HepG2 (cell line): ENCODE data around the gene KRTAP10-4.

Experiments
- SIN3B ChIP-seq: fragments of 150-350 bp; IDR thresholded peaks from 2 replicates; pipeline ENCODE4 v1.6.1; 2014; ENCODE audit warnings: low read length
- ZNF12 ChIP-seq: sonication (generic); formaldehyde crosslinking; IDR thresholded peaks from 2 replicates; pipeline ENCODE4 v1.5.0; 2020; ENCODE audit warnings: missing genetic modification reagents
- ZNF589 ChIP-seq: sonication (generic); formaldehyde crosslinking; conservative IDR thresholded peaks from 2 replicates; pipeline ENCODE4 v1.8.0; 2022; ENCODE audit warnings: mild to moderate bottlenecking, moderate library complexity, missing genetic modification reagents
- TF ChIP-seq, protein P1 (sequence below), 2 experiments: IDR thresholded peaks; 2 replicates each; pipeline ENCODE4 v1.6.1; 2011 to 2012; ENCODE audit warnings: low read length in 2 of 2, borderline replicate concordance in 1 of 2, low read depth in 1 of 2, mild to moderate bottlenecking in 1 of 2, moderate library complexity in 1 of 2
- TF ChIP-seq, protein P2 (sequence below): sonication (generic); formaldehyde crosslinking; IDR thresholded peaks from 2 replicates; pipeline ENCODE4 v1.4.0; 2020; ENCODE audit warnings: missing genetic modification reagents
- TF ChIP-seq, protein P3 (sequence below): sonication (generic); formaldehyde crosslinking; IDR thresholded peaks from 2 replicates; pipeline ENCODE4 v1.5.1; 2020; ENCODE audit warnings: mild to moderate bottlenecking, missing genetic modification reagents, moderate library complexity

DNA sequence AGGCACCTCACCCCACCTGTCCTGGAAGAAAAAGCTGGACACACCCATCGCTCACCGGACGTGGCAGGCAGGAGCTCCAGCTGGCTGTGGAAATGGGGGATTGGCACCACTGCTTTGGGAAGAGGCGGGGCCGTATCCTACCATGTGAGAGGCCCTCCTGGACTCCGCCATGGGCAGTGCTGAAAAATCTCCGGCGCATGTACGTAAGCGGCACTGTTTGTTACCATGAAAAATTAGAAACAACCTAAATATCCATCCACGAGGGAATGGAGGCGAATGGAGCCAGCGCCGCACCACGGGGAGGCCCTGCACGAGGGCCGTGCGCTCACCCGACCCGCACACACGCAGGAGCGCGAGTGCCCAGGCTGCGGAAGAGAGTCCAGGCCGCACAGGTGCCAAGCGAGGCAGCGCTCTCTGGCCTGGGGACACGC lies 41.4 kb downstream of the KRTAP10-4 start:
- TF ChIP-seq, protein P1, sequence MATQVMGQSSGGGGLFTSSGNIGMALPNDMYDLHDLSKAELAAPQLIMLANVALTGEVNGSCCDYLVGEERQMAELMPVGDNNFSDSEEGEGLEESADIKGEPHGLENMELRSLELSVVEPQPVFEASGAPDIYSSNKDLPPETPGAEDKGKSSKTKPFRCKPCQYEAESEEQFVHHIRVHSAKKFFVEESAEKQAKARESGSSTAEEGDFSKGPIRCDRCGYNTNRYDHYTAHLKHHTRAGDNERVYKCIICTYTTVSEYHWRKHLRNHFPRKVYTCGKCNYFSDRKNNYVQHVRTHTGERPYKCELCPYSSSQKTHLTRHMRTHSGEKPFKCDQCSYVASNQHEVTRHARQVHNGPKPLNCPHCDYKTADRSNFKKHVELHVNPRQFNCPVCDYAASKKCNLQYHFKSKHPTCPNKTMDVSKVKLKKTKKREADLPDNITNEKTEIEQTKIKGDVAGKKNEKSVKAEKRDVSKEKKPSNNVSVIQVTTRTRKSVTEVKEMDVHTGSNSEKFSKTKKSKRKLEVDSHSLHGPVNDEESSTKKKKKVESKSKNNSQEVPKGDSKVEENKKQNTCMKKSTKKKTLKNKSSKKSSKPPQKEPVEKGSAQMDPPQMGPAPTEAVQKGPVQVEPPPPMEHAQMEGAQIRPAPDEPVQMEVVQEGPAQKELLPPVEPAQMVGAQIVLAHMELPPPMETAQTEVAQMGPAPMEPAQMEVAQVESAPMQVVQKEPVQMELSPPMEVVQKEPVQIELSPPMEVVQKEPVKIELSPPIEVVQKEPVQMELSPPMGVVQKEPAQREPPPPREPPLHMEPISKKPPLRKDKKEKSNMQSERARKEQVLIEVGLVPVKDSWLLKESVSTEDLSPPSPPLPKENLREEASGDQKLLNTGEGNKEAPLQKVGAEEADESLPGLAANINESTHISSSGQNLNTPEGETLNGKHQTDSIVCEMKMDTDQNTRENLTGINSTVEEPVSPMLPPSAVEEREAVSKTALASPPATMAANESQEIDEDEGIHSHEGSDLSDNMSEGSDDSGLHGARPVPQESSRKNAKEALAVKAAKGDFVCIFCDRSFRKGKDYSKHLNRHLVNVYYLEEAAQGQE (IDR thresholded peaks at IDR 0.05; ENCODE audit: borderline replicate concordance in 1 of 2, low read depth in 1 of 2, low read length in 2 of 2), result no peak
- TF ChIP-seq, protein P2, sequence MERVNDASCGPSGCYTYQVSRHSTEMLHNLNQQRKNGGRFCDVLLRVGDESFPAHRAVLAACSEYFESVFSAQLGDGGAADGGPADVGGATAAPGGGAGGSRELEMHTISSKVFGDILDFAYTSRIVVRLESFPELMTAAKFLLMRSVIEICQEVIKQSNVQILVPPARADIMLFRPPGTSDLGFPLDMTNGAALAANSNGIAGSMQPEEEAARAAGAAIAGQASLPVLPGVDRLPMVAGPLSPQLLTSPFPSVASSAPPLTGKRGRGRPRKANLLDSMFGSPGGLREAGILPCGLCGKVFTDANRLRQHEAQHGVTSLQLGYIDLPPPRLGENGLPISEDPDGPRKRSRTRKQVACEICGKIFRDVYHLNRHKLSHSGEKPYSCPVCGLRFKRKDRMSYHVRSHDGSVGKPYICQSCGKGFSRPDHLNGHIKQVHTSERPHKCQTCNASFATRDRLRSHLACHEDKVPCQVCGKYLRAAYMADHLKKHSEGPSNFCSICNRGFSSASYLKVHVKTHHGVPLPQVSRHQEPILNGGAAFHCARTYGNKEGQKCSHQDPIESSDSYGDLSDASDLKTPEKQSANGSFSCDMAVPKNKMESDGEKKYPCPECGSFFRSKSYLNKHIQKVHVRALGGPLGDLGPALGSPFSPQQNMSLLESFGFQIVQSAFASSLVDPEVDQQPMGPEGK (CRISPR knock-in tag), result no peak
- TF ChIP-seq, protein P3, sequence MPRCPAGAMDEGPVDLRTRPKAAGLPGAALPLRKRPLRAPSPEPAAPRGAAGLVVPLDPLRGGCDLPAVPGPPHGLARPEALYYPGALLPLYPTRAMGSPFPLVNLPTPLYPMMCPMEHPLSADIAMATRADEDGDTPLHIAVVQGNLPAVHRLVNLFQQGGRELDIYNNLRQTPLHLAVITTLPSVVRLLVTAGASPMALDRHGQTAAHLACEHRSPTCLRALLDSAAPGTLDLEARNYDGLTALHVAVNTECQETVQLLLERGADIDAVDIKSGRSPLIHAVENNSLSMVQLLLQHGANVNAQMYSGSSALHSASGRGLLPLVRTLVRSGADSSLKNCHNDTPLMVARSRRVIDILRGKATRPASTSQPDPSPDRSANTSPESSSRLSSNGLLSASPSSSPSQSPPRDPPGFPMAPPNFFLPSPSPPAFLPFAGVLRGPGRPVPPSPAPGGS (CRISPR knock-in tag), result no peak
- TF ChIP-seq ZNF12 (CRISPR knock-in tag), result no peak
- no peak for TF ChIP-seq ZNF589
- TF ChIP-seq SIN3B, result no peak
